Liver (tissue), 9 donors: ENCODE measurements around the gene UNC13A. TPM values are rescaled to one million over a fixed set of nuclear protein-coding genes. Genes with fewer than 3 reads are reported as not detected.

Source experiments
- DNase-seq: peaks from one replicate; pipeline ENCODE4 v3.0.0-alpha.2; 2017; ENCODE audit warnings: low spot score
- H3K27ac ChIP-seq, 2 donors: one replicate each; pipeline ENCODE4 v1.7.0; 2013; ENCODE audit warnings: inconsistent platforms in 2 of 2, low read length in 2 of 2, control low read depth in 1 of 2, low read depth in 1 of 2, mild to moderate bottlenecking in 1 of 2
- H3K27me3 ChIP-seq, 4 donors: one replicate each; pipeline versions ENCODE4 v1.6.1 to v1.7.0; 2013; ENCODE audit warnings: low read length in 3 of 4, inconsistent platforms in 1 of 4, mild to moderate bottlenecking in 1 of 4, moderate library complexity in 1 of 4; ENCODE audit not compliant: control insufficient read depth in 4 of 4, insufficient read depth in 4 of 4
- H3K36me3 ChIP-seq, 4 donors: one replicate each; pipeline versions ENCODE4 v1.6.1 to v1.7.0; 2013; ENCODE audit warnings: low read length in 3 of 4, mild to moderate bottlenecking in 3 of 4, low read depth in 1 of 4, moderate library complexity in 1 of 4; ENCODE audit not compliant: control insufficient read depth in 4 of 4, insufficient read depth in 3 of 4
- H3K4me1 ChIP-seq, 4 donors: one replicate each; pipeline versions ENCODE4 v1.6.1 to v1.7.0; 2013; ENCODE audit warnings: low read length in 3 of 4, mild to moderate bottlenecking in 3 of 4, moderate library complexity in 1 of 4; ENCODE audit not compliant: control insufficient read depth in 4 of 4, insufficient read depth in 4 of 4
- H3K4me3 ChIP-seq, 3 donors: one replicate each; pipeline versions ENCODE4 v1.6.1 to v1.7.0; 2013; ENCODE audit warnings: low read length in 3 of 3, control low read depth in 1 of 3, low read depth in 1 of 3, mild to moderate bottlenecking in 1 of 3
- H3K9ac ChIP-seq, 2 donors: one replicate each; pipeline ENCODE4 v1.7.0; 2013; ENCODE audit warnings: low read length in 2 of 2, mild to moderate bottlenecking in 2 of 2, moderate library complexity in 2 of 2, control low read depth in 1 of 2, low read depth in 1 of 2
- H3K9me3 ChIP-seq, 4 donors: one replicate each; pipeline versions ENCODE4 v1.6.1 to v1.7.0; 2013; ENCODE audit warnings: low read length in 3 of 4; ENCODE audit not compliant: control insufficient read depth in 4 of 4
- EGR1 ChIP-seq, 2 donors: IDR thresholded peaks; 2 replicates each; pipeline ENCODE4 v1.6.1; 2016 to 2018; ENCODE audit warnings: antibody characterized with exemption in 2 of 2, low read depth in 2 of 2
- FOXA1 ChIP-seq: IDR thresholded peaks from 2 replicates; pipeline ENCODE4 v1.6.1; 2016; ENCODE audit warnings: antibody characterized with exemption
- FOXA2 ChIP-seq: IDR thresholded peaks from 2 replicates; pipeline ENCODE4 v1.6.1; 2016; ENCODE audit warnings: antibody characterized with exemption
- GABPA ChIP-seq, 2 donors: IDR thresholded peaks in 1 of 2; conservative IDR thresholded peaks in 1 of 2; 2 replicates each; pipeline ENCODE4 v1.6.1; 2016; ENCODE audit warnings: antibody characterized with exemption in 2 of 2, mild to moderate bottlenecking in 1 of 2, moderate library complexity in 1 of 2
- HNF4G ChIP-seq: IDR thresholded peaks from 2 replicates; pipeline ENCODE4 v1.6.1; 2016; ENCODE audit warnings: antibody characterized with exemption
- JUND ChIP-seq, 2 donors: IDR thresholded peaks; 2 replicates each; pipeline ENCODE4 v1.6.1; 2016; ENCODE audit warnings: antibody characterized with exemption in 2 of 2
- MAX ChIP-seq: IDR thresholded peaks from 2 replicates; pipeline ENCODE4 v1.6.1; 2016; ENCODE audit warnings: antibody characterized with exemption
- NR2F2 ChIP-seq: IDR thresholded peaks from 2 replicates; pipeline ENCODE4 v1.6.1; 2016; ENCODE audit warnings: antibody characterized with exemption
- RAD21 ChIP-seq, 2 donors: IDR thresholded peaks; 2 replicates each; pipeline ENCODE4 v1.6.1; 2016; ENCODE audit warnings: antibody characterized with exemption in 2 of 2, mild to moderate bottlenecking in 2 of 2
- RXRA ChIP-seq, 2 donors: IDR thresholded peaks; 2 replicates each; pipeline ENCODE4 v1.6.1; 2017 to 2018; ENCODE audit warnings: antibody characterized with exemption in 2 of 2, mild to moderate bottlenecking in 1 of 2
- SP1 ChIP-seq: IDR thresholded peaks from 2 replicates; pipeline ENCODE4 v1.6.1; 2018; ENCODE audit warnings: antibody characterized with exemption, mild to moderate bottlenecking
- TAF1 ChIP-seq: conservative IDR thresholded peaks from 2 replicates; pipeline ENCODE4 v1.6.1; 2016; ENCODE audit warnings: antibody characterized with exemption, mild to moderate bottlenecking
- YY1 ChIP-seq: IDR thresholded peaks from 2 replicates; pipeline ENCODE4 v1.6.1; 2016; ENCODE audit warnings: antibody characterized with exemption, mild to moderate bottlenecking
- ZBTB33 ChIP-seq: IDR thresholded peaks from 2 replicates; pipeline ENCODE4 v1.6.1; 2016; ENCODE audit warnings: antibody characterized with exemption
- WGBS: extraction: QIAGEN DNeasy Blood & Tissue Kit; methylation state at CpG from one replicate; pipeline ENCODE4 v1.1.7; 2013; 5-methylcytosine and 5-hydroxymethylcytosine counted together
- polyA plus RNA-seq, 2 donors: library from polyadenylated mRNA; stranded (reverse) in 1 of 2; unstranded in 1 of 2; fragments of 200-250 nt in 1 of 2; fragments of >200 nt in 1 of 2; fragmentation: Nextera tagmentation in 1 of 2; extraction: Ambion mirVana in 1 of 2; gene quantifications; one replicate each; pipeline versions ENCODE4 v1.2.1 to v1.2.3, GENCODE V29; 2013 to 2015
- total RNA-seq, 2 donors: library from RNA; depleted of rRNA; stranded (reverse); fragments of >200 nt; gene quantifications; one replicate each; pipeline ENCODE4 v1.2.3, GENCODE V29; 2014
- TF ChIP-seq, protein P1 (sequence below): IDR thresholded peaks from 2 replicates; pipeline ENCODE4 v1.6.1; 2016; ENCODE audit warnings: antibody characterized with exemption, mild to moderate bottlenecking
- TF ChIP-seq, protein P2 (sequence below): IDR thresholded peaks from 2 replicates; pipeline ENCODE4 v1.6.1; 2016; ENCODE audit warnings: antibody characterized with exemption
- TF ChIP-seq, protein P3 (sequence below): fragments of 150-350 bp; IDR thresholded peaks from 2 replicates; pipeline ENCODE4 v1.5.1; 2017; ENCODE audit warnings: improper control_type of control experiment, low read depth, low read length; ENCODE audit not compliant: missing input control
- donor health status: healthy.
- donor health status: healthy.
- donor health status: healthy.
- donor health status: healthy.
- donor health status: healthy.

Gene UNC13A
- total and polyA plus RNA-seq, 4 donors: under 0.01 to 0.01 TPM; not detected in 2

DNA sequence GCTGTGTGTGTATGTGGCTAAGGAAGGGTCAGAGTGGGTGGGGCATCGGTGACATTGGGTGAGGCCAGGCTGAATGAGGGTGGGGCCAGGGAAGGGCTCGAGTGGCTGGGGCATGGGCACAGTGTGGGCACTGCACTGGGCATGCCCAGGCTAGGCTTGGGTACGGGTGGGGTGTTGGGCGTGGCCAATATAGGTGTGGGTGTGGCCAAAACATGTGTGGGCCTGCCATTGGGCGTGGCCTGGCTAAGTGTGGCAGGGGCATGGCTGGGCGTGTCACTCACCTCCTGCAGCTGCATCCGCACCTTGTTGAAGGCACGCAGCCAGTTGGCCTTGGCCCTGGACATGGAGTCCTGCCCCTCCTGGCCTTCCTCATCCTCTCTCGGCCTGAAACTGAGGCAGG, 33.2 kb downstream of the UNC13A start:
- H3K4me1 ChIP-seq: no peaks in the 10 kb centered on the region
- H3K27me3 ChIP-seq: no peaks in the 10 kb centered on the region
- H3K4me3 ChIP-seq: no peak overlapping the region
- no peak overlapping the region for H3K9ac ChIP-seq
- 74% methylated on average over 9 of the region's 9 CpGs for WGBS
- DNase-seq: no peak
- TF ChIP-seq FOXA1 (no peak), MAX (no peak)
- H3K27ac ChIP-seq: no peak overlapping the region
- no peaks in the 10 kb centered on the region for H3K36me3 ChIP-seq
- peaks cover 0 to 10% (median 0%) of the 10 kb centered on the region in 4 donors for H3K9me3 ChIP-seq

DNA sequence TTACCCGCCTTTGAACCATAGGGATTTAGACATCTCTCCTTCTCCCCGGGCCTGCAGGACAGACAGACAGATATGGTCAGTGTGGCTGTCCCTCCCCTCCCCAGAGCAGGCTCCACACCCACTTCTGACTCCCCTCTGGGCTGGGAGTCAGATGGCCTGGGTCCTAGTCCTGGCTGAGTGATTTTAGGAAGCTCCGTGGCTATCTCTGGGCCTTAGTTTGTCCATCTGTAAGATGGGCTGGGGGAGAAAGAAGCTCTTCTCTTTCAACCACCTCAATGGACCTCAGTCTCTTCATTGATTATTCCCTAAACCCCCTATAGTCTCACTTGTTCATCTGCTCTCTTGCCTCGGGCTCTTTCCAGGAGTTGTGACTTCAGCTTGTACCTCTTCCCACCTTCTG, 35.5 kb downstream of the UNC13A start:
- no peaks in the 10 kb centered on the region for H3K36me3 ChIP-seq
- WGBS: 85% methylated on average over 4 of the region's 4 CpGs
- H3K4me1 ChIP-seq: no peaks in the 10 kb centered on the region
- TF ChIP-seq ZBTB33: no peak
- TF ChIP-seq EGR1 (IDR thresholded peaks at IDR 0.05; ENCODE audit: low read depth in 2 of 2): no peak
- TF ChIP-seq SP1: no peak
- no peak for TF ChIP-seq NR2F2
- TF ChIP-seq HNF4G: no peak
- TF ChIP-seq, protein P1, sequence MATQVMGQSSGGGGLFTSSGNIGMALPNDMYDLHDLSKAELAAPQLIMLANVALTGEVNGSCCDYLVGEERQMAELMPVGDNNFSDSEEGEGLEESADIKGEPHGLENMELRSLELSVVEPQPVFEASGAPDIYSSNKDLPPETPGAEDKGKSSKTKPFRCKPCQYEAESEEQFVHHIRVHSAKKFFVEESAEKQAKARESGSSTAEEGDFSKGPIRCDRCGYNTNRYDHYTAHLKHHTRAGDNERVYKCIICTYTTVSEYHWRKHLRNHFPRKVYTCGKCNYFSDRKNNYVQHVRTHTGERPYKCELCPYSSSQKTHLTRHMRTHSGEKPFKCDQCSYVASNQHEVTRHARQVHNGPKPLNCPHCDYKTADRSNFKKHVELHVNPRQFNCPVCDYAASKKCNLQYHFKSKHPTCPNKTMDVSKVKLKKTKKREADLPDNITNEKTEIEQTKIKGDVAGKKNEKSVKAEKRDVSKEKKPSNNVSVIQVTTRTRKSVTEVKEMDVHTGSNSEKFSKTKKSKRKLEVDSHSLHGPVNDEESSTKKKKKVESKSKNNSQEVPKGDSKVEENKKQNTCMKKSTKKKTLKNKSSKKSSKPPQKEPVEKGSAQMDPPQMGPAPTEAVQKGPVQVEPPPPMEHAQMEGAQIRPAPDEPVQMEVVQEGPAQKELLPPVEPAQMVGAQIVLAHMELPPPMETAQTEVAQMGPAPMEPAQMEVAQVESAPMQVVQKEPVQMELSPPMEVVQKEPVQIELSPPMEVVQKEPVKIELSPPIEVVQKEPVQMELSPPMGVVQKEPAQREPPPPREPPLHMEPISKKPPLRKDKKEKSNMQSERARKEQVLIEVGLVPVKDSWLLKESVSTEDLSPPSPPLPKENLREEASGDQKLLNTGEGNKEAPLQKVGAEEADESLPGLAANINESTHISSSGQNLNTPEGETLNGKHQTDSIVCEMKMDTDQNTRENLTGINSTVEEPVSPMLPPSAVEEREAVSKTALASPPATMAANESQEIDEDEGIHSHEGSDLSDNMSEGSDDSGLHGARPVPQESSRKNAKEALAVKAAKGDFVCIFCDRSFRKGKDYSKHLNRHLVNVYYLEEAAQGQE: no peak
- TF ChIP-seq FOXA2: no peak
- no peak for TF ChIP-seq RAD21 (IDR thresholded peaks at IDR 0.05)
- no peak for TF ChIP-seq YY1
- no peak for TF ChIP-seq RXRA (IDR thresholded peaks at IDR 0.05)
- no peak for TF ChIP-seq JUND (IDR thresholded peaks at IDR 0.05)
- TF ChIP-seq FOXA1: no peak
- TF ChIP-seq, protein P2, sequence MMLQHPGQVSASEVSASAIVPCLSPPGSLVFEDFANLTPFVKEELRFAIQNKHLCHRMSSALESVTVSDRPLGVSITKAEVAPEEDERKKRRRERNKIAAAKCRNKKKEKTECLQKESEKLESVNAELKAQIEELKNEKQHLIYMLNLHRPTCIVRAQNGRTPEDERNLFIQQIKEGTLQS: no peak
- no peak for TF ChIP-seq GABPA (IDR thresholded peaks at IDR 0.05 in 1 of 2, conservative IDR thresholded peaks at IDR 0.05 in 1 of 2)
- no peak for TF ChIP-seq TAF1
- TF ChIP-seq, protein P3, sequence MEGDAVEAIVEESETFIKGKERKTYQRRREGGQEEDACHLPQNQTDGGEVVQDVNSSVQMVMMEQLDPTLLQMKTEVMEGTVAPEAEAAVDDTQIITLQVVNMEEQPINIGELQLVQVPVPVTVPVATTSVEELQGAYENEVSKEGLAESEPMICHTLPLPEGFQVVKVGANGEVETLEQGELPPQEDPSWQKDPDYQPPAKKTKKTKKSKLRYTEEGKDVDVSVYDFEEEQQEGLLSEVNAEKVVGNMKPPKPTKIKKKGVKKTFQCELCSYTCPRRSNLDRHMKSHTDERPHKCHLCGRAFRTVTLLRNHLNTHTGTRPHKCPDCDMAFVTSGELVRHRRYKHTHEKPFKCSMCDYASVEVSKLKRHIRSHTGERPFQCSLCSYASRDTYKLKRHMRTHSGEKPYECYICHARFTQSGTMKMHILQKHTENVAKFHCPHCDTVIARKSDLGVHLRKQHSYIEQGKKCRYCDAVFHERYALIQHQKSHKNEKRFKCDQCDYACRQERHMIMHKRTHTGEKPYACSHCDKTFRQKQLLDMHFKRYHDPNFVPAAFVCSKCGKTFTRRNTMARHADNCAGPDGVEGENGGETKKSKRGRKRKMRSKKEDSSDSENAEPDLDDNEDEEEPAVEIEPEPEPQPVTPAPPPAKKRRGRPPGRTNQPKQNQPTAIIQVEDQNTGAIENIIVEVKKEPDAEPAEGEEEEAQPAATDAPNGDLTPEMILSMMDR: no peak
- no peak overlapping the region for H3K4me3 ChIP-seq
- peaks cover 0 to 10% (median 0%) of the 10 kb centered on the region in 4 donors for H3K9me3 ChIP-seq
- H3K9ac ChIP-seq: no peak overlapping the region
- no peak for DNase-seq
- no peaks in the 10 kb centered on the region for H3K27me3 ChIP-seq
- no peak overlapping the region for H3K27ac ChIP-seq
